Mesenteric fat pad (tissue), 1 donor: ENCODE measurements around the gene SLC25A38. TPM values are rescaled to one million over a fixed set of nuclear protein-coding genes. Genes with fewer than 3 reads are reported as not detected.
"Not testable (repeated sequence)": the region's sequence is repeated elsewhere in the genome, so short reads cannot be mapped to it uniquely, and the experiment has no call there.

Experiments used
- DNase-seq: peaks from one replicate; pipeline ENCODE4 v3.0.0-alpha.2; 2020; ENCODE audit warnings: low spot score
- long read RNA-seq: library from polyadenylated mRNA; unstranded; transcript quantifications from one replicate; pipeline ENCODE4 v2.0.0, GENCODE V29; 2020
- total RNA-seq: library from RNA; stranded (reverse); fragmentation: NEBNext Ultra II Directional; extraction: Animal tissue kit (Norgen Biotek cat#: 25700); gene quantifications from one replicate; pipeline ENCODE4 v1.2.1, GENCODE V29; 2021
- donor health status: DM: yes; HTN: yes; CAD: no.

Gene SLC25A38, protein sequence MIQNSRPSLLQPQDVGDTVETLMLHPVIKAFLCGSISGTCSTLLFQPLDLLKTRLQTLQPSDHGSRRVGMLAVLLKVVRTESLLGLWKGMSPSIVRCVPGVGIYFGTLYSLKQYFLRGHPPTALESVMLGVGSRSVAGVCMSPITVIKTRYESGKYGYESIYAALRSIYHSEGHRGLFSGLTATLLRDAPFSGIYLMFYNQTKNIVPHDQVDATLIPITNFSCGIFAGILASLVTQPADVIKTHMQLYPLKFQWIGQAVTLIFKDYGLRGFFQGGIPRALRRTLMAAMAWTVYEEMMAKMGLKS
- 16.7 TPM for total RNA-seq
- long read RNA-seq, transcript SLC25A38-201 (7 exons, 2,147 nt): major isoform, 74 of 96 reads
- long read RNA-seq, partial matches to known transcripts: 1 of 96 reads
- long read RNA-seq, other reads (novel, unspliced or antisense): 21 of 96 reads

DNA sequence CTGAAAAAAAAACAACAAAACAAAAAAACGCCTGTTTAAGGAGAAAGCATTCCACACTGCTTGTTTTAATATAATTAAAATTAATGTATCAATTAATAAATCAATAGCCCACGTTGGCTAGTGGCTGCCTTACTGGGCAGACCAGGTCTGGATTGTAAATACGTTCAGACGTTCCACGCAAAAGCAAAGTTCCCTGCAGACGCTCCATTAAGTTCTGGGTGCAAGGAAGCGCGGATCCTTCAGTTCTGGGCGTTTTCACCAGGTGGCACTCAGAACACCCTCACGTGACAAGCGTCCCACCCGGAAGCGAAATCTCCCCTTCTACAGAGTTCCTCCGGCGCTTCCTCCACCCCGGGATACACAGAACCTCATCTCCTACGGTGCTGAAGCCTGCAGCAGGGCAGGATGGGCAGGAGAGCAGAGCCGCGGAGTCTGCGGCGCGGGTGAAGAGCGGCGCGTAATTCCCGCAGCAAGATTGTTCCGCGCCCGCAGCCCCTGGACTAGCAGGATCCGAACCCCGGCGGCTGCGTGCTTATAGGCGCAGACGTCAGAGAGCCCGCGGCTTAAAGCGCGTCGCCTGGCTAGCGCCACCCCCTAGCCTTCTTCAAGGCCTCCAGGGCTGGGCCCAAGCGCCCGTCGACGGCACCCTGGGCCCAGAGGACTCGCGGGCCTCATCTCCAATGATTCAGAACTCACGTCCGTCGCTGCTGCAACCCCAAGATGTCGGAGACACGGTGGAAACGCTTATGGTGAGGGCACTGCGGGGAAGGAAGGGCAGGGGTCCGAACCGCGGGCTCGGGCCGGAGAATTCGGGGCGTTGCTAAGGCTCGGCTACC is at the start of gene SLC25A38:
SLC25A38 (plus strand) TSS at position 326 of the 836 bp plus-strand sequence; CDS start at position 681, 355 bp downstream.
- DNase-seq: no peak

DNA sequence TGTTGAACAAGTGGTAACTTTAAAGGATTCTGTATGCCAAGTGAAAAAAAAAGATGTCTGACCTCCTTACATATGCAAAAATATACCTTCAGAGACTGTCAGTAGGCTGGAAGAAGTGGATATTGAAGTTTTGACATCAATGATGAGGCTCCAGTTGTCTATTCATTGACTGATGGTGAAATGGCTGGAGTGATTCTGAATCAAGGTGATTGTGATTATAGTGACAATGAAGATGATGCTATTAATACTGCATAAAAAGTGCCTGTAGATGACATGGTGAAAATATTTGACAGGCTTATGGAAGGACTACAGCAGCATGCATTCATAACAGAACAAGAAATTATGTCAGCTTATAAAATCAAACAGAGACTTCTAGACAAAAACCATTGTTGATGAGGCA is 49.6 kb upstream of the SLC25A38 start:
- DNase-seq: no peak

DNA sequence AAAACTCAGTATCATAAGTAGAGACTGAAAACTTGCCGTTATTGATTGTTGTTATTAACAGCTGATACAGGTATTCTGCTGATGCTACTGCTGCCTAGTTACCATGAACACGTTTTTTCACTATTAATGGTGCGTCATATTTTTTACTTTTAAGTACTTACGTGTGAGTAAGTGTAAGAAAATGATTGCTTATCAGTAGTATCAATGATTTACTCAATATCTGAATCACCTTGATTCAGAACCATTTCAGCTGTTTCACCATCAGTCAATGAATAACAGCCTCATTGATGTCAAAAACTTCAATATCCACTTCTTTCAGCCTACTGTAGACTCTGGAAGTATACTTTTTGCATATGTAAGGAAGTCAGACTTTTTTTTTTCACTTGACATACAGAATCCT is 49.0 kb upstream of the SLC25A38 start:
- DNase-seq: no peak

DNA sequence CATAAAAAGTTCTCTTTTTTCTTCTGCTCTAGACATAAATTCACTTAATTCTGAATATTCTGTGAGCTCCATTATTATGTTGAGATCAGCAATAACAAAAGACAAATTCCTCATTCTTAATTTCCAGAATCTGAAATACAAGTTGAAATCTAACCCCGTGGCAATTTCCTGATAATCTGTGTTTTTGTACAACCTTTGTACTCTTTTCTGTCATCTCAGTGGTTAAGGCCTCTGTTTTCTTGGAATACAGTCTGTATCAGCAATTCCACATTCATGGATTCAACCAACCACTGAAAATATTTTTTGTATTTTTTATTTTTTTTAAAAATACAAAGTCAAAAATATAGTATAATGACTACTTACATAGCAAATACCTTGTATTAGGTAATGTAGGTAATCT is 45.0 kb upstream of the SLC25A38 start:
- DNase-seq: no peak

DNA sequence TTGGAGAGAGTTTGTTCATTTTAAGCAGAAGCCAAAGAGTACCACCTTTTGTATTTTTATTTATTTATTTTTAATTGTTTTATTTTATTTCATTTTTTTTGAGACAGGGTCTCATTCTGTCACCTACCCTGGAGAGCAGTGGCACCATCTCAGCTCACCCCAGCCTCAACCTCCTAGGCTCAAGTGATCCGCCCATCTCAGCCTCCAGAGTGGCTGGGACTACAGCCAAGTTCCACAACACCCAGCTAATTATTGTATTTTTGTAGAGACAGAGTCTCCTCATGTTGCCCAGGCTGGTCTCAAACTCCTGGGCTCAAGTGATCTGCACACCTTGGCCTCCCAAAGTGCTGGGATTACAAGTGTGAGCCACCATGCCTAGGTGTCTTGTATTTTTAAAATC is 44.1 kb upstream of the SLC25A38 start:
- no peak for DNase-seq

DNA sequence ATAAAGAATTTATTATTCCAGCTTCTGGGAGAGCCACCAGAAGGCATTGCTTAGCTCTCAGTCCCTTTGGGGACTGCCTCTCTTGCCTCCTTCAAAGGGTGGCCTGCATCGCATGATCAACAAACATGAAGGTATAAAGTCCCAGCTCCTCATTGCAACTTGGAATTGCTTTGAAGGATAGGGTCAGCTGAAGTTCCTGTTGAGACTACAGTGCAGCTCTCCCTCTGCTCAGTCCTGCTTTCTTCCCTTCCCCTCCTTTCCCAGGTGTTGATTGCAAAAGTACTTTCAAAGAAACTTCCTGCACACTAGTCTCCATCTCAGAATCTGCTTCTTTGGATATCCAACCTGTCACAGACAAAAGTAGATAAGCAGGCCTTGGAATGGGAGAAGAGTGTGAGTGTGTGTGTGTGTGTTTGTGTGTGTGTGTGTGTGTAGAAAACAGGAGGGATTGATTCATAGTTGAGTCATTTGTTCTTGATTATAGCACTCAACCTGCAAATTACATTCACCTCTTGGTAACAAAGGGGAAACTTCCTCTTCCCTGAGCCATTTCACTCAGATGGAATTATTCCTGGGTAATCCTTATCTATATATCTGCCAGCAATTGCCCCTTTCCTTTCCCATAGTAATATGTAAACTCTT is 40.0 kb upstream of the SLC25A38 start:
- DNase-seq: no peak

DNA sequence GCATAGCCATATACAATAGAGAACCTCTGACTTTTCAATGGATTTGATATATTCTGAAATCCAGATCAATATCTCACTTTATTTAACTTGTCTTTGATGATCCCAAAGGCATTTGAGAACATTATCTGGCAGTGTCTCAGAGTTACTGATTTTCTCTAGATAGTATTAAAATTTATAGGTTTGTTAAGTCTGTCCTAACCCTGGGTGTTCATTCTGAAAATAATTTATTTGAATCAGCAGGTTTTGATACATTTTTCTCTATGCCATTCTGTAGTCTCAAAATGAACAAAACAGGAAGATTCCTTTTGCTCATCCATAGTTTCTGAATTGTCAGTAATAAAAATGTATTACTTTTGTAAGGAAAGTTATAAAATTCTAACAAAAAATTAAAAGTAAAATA is 39.4 kb upstream of the SLC25A38 start:
- DNase-seq: no peak

DNA sequence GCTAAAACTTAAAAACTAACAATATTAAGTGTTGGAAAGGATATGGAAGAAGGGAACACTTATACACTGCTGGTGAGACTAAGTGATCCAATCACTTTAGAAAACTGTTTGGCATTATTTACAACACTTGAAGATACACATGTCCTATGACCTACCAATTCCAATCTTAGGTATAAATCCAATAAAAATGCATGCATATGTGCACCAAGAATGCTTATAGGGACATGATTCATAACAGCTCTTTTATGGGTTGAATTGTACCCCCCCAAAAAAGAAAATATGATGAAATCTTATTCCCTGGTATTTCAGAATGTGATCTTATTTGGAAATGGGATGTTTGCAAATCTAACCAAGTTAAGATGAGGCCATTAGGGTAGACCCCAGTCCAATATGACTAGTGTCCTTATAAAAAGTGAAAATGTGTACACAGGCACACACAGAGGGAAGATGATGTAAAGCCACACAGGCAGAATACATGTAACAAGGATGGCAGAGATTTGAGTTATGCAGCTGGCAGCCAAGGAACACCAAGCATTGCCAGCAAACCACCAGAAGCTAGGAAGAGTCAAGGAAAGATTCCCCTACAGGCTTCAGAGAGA is 38.3 kb upstream of the SLC25A38 start:
- DNase-seq: no peak

DNA sequence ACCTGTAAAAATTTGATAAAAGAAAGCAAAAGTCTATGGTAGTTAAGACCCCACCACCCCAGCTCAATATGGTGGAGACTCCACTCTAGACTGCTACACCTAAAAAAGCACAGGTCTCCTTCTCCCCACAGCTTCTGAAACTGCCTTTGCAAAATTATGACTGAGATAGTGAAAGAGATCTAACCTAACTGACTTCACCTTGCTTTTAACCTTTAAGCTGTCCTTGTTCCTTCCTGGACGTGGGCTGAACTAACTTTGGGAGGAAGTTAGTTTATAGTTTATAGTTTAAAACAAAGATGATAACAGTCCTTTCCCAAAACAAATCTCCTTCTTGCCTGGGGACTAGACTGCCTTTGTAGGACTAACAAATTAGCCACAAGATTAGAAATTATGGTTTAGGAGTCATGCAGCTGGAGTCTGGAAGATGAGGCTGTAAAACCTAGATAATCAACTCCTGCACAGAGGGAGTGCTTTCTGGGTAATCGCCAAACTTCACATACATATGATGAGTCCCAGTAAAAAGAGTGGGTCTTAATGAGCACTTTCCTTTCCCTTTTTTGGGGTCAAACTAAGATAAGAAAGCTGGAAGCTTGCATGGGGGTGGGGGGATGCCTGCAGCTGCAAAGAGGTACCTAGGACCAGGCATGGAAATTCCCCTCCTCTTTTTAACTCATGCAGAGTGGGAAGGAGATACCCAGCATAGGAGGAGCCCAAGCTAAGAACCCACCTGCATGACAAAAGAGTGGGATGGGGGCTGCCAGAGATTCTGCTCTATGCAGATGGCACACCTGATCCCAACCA is 36.2 kb upstream of the SLC25A38 start:
- DNase-seq: no peak

DNA sequence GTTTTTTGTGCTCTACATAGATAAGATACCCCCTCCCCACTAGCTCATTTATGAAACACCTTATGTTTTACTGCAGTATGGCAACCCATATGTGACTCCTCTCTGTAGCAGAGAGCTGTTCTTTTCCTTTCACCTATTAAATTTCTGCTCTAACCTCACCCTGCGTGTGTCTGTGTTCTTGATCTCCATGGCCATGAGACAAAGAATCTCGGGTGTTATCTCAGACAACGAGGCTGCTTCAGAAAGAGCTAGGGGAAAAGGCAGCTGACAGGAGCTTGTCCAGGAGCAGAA is 35.6 kb upstream of the SLC25A38 start:
- DNase-seq: no peak

DNA sequence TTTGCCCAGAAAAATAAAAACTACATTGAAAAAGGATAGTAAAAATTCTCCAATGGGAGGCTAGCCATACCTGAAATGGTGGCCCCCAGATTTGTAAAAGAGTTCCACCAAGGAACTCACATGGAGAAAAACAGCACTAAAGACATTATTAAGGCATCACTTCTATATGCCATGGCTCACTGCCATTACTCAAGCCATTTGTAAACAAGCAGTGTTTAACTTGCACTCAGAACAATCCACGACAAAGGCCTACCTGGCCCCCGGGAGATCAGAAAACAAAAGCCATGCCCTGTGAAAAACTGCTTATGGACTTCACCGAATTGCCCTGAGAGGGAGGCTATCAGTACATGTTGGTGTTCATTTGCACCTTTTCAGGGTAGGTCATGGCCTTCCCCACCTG is 34.1 kb upstream of the SLC25A38 start:
- no peak for DNase-seq

DNA sequence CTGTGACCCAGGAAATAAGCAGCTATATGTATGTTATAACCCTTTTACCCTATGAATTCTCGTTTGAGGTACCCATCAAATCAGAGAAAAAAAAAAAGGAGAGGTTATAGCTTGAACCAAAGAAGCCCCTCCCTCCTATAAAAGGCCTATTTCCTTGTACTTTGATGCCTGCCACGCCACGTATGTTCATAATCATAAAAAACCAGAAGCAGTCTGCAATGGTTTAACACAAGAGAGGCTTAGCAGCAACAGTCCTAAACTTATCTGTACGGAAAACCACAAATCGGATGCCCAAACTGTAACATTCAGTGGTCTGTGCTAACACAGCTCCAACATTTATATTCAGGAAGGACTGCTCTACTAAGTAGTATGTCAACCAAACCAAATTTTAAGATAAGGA is 32.5 kb upstream of the SLC25A38 start:
- DNase-seq: no peak

DNA sequence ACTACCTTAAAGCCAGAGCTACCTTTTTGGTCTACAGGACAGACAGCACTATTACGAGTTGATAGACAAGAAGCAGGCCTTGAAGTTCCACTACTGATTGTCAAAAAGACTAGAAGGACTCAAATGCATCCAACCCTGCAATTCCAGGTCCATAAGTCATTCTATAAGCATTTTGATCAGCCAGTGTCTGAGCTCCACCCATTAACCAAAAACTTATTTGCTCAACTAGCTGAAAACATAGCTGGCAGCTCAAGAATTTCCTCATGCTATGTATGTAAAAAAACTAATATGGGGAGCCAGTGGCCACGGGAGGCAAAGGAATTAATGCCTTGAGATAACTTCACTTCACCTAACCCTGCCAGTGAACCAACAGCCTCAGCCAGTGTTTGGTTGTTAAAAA is 32.0 kb upstream of the SLC25A38 start:
- DNase-seq: not testable (repeated sequence)

DNA sequence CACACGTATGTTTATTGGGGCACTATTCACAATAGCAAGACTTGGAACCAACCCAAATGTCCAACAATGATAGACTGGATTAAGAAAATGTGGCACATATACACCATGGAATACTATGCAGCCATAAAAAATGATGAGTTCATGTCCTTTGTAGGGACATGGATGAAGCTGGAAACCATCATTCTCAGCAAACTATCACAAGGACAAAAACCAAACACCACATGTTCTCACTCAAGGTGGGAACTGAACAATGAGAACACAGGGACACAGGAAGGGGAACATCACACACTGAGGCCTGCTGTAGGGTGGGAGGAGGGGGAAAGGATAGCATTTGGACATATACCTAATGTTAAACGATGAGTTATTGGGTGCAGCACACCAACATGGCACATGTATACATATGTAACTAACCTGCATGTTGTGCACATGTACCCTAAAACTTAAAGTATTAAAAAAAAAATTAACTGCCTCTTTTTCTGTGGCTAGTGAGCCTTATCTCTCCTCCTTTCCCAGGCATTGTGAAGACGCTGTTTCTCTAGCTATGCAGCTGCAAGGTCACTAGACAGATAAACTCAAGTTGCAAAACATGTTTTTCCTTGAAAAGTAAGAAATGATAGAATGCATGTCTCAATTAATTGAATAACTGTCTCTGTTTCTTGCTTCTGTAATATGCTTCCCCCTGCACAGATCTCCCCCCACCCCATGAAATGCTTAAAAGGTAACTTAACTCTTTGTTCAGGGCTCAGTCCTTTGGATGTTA is 29.8 kb upstream of the SLC25A38 start:
- not testable (repeated sequence) for DNase-seq

DNA sequence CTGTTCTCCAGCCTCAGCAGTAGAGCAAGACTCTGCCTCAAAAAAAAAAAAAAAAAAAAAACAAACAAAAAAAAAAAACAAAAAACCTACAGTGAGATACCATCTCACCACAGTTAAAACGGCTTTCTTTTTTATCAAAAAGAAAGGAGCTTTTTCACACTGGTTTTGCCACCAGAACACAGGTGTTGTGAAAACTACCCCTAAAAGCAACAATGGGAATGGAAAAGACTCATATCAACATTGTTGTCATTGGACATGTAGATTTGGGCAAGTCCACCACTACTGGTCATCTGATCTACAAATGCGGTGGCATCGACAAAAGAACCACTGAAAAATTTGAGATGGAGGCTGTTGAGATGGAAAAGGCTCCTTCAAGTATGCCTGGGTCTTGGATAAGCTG is 24.8 kb upstream of the SLC25A38 start:
- no peak for DNase-seq

DNA sequence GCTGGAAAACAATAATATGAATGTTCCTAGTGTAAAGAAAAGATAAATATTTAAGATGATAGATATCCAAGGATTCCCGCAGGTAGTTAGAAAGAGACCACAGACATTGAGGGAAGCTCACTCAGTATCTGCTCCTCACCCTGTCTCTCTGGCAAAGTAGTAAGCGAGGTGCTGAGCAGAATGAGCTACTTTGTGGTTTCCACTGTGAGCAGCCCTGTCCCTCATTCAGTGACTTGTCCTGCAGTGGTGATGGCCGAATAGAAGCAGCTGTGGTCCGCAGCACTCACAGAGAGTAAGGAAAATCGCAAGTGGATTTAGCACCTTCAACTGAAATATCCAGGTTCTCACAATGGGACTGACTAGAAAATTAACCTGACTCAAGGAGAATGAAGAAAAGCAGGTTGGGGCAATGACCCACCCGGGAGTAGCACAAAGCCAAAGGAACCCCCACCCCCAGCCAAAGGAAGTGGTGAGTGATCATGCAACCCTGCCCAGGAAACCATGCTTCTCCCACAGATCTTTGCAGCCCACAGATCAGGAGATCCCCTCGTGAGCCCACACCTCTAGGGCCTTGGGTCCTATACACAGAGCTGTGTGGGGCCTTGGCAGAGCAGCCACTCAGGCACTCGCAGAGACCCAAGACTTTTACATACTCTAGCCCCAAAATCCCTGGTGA is 21.8 kb upstream of the SLC25A38 start:
- no peak for DNase-seq

DNA sequence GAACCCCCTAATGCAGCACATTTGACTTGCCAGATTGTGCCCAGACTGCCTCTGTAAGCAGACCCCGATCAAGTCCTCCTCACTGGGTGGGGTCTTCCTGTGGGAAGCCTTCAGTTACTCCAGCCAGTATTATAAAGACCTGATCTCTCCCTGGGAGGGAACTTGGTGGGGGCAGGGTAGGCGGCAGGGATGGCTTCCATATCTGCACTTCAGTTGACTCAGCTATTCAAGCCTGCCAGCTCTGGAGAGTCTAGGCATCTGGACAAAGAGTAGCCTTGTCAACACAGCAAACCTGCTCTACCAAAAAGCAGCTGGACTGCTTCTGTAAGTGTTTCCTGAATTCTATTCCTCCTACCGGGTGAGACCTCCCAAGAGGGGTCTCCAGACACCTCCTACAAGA is 21.0 kb upstream of the SLC25A38 start:
- no peak for DNase-seq

DNA sequence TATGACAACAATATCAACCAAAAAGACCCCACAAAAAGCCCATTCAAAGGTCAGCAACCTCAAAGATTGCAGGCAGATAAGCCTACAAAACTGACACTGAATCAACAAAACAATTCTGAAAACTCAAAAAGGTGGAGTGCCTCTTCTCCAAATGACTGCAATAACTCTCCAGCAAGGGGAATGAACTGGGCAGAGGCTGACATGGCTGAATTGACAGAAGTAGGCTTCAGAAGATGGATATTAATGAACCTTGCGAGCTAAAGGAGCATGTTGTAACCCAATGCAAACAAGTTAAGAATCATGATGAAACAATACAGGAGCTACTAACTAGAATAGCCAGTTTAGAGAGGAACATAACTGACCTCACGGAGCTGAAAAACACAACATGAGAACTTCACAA is 20.4 kb upstream of the SLC25A38 start:
- DNase-seq: no peak

DNA sequence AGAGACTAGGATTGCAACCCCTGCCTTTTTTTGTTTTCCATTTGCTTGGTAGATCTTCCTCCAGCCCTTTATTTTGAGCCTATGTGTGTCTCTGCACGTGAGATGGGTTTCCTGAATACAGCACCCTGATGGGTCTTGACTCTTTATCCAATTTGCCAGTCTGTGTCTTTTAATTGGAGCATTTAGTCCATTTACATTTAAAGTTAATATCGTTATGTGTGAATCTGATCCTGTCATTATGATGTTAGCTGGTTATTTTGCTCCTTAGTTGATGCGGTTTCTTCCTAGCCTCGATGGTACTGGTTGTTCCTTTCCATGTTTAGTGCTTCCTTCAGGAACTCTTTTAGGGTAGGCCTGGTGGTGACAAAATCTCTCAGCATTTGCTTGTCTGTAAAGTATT is 12.7 kb upstream of the SLC25A38 start:
- not testable (repeated sequence) for DNase-seq

DNA sequence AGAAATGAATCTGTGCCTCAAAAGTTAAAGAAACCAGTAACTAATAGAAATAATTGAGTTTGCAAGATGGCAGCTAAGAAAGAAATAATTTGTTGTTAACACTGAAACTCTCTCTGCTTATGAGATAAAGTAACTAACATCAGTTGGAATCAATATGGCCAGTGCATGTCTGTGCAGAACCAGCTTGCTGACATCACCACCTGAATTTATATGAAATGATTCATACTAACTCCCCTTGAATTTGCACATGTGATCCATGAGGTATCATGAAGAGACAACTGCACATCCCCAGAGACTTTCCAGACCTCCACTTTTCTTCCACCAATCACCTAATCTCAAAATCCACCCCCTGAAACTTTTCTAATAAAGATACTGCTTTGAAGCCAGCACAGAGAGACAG is 10.3 kb upstream of the SLC25A38 start:
- no peak for DNase-seq
